Stimulated activated CD8-positive, alpha-beta memory T cell treated with anti-CD3 and anti-CD28 coated beads, Interleukin-7, amount 100 ng/mL, for 4 hours (primary cell): ENCODE results near the gene UBE2I.
"Not testable (repeated sequence)": the region's sequence is repeated elsewhere in the genome, so short reads cannot be mapped to it uniquely, and the experiment has no call there.

Source experiments
- DNase-seq, 2 donors: peaks; one replicate each; pipeline ENCODE4 v3.0.0-alpha.2; 2020; ENCODE audit warnings: low read depth in 2 of 2

Gene UBE2I

GRCh38 chr16:1277617-1278282, 31.7 kb upstream of the UBE2I start:
- no peak for DNase-seq

- DNase-seq: no peak
Observed at GRCh38 chr16:1278477-1278876, 31.0 kb upstream of the UBE2I start.

DNA sequence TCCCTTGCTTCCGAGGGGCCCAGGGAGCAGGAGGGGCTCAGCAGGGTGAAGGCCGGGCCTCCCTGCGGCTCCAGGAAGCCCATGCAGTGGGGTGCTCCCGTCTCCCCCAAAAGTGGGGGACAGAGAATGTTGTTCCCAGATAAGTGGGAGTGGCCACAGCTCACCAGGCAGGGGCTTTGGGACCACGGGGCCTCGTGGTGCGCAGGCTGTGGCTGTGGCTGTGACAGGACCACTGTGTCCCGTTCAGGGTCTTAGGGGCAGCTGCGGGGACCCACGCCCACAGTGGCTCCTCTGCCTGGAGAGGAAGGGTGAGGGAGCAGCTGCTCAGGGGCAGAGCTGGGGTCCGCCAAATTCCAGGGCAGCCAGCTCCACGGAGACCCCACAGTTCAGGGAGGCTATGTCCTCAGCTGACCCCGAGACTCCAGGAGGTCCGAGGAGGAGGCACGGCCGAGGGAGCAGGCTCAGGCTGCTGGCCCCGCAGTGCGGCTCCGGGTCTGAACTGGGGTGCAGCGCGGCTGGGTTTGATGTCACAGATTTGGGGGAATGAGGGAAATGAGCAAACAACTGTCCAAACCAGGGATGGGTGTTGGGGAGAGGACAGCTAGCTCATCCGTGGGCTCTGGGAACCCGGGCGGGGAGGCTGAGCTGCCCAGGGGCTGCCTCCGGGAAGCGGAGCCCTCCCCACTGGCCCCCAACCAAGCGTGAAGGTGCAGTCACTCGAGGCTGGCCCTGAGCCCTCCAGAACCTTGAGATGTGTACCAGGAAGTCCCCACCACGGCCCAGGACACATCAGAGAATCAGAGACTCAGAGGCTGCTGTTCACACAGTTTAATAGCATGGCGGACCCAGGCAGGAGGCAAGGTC, 30.1 kb upstream of the UBE2I start:
- DNase-seq: no peak

GRCh38 chr16:1279945-1280589, 29.4 kb upstream of the UBE2I start:
- no peak for DNase-seq

DNA sequence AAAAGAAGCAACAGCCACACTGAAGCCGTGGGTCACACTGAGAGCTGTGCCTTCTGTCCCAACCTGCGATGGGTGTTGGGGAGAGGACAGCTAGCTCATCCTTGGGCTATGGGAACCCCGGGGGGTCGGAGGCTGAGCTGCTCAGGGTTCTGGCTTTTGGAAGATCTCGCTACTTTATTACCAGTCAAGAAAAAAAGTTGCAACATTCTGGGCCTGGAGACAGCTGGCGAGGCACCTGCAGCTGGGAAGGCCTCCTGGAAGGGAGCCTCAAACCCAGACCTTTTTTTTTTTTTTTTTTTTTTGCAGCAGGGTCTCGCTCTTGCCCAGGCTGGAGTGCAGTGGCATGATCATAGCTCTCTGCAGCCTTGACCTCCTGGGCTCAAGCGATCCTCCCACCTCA, 28.7 kb upstream of the UBE2I start:
- no peak for DNase-seq

DNA sequence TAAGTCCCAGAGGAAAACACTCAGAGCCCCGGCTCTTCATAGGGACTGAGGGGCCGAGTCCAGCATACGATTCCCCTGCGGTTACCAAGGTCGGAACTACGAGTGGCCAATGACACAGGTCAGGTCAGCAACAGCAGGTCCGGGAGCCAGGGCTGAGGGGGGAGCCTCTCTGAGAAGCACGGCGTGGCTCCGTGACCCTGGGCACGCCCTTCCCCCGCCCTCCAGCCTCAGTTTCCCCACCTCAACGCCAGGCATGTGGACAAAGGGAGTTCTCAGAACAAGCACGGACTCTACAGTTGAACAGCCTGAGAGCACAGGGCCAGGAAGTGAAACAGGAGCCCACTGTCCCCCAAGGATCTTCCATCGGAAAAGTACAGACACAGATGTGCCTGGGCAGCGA, 27.9 kb upstream of the UBE2I start:
- DNase-seq: no peak

- no peak for DNase-seq
Observed at GRCh38 chr16:1282324-1282973, 27.0 kb upstream of the UBE2I start.

GRCh38 chr16:1283296-1283695, 26.1 kb upstream of the UBE2I start:
- DNase-seq: no peak

DNA sequence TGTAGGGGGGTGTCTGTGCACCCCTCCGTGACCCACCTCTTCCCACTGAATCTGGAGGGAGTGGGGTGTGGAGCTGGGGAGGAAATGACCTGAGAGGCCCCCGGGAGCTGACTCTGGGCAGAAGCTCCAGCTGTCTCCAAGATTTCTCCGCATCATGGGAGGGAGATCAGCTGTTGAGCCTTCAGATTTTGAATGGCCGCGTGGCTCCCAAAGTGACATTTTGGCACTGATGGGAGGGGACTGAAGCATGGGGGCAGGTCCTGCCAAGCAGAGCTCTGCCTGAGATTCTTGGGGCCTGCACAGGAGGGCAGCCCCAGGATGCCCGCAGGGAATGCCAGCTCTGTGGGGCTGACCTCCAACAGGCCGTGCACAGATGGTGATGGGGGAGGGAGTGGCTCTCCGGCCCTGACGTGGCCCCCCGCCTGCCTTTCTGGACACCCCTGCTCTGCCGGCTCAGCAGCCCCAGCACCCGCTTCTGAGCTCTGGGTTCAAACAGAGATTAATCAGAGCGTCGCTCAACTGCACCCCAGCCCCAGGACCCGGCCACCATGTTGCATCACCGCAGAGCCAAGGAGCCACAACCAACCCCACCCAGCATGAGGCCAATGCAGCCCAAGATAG, 25.3 kb upstream of the UBE2I start:
- no peak for DNase-seq

- DNase-seq: no peak
Observed at GRCh38 chr16:1285669-1286512, 23.5 kb upstream of the UBE2I start.

GRCh38 chr16:1286513-1287094, 22.8 kb upstream of the UBE2I start:
- DNase-seq: no peak

DNA sequence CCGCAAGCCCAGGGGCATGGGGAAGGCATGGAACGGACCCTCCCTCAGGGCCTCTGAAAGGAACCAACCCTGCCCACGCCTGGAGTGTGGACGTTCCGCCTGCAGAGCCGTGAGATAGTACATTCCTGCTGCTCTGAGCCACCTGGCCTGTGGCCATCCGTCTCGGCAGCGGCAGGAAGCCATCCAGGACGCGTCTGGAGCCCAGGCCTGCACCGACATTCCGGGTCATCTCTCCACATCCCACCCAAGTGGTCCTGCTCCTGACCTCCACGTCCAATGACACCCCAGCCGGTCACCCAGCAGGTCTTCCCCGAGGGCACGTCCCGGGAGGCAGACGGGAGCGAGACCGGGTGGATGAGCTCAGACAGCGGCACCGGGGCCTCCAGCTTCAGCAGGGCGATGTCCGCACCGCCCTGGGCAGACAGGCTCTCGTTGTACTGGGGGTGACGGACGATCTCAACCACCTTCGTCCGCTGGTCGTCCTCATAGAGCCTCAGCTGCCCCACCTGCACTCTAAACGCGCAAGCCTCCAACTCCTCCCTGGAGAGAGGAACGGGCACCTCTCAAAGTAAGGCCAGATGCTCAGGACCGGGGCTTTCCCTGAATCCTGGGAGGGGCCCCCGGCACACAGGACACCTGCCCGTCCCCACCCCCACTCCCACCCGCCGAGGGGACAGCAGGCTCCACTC, 21.3 kb upstream of the UBE2I start:
- DNase-seq: no peak

- DNase-seq: no peak
Observed at GRCh38 chr16:1288813-1289476, 20.5 kb upstream of the UBE2I start.

- DNase-seq: no peak
Observed at GRCh38 chr16:1289477-1289866, 20.0 kb upstream of the UBE2I start.

GRCh38 chr16:1290063-1290501, 19.4 kb upstream of the UBE2I start:
- DNase-seq: no peak

GRCh38 chr16:1290860-1291575, 18.4 kb upstream of the UBE2I start:
- no peak for DNase-seq

GRCh38 chr16:1291576-1291974, 17.9 kb upstream of the UBE2I start:
- no peak for DNase-seq

DNA sequence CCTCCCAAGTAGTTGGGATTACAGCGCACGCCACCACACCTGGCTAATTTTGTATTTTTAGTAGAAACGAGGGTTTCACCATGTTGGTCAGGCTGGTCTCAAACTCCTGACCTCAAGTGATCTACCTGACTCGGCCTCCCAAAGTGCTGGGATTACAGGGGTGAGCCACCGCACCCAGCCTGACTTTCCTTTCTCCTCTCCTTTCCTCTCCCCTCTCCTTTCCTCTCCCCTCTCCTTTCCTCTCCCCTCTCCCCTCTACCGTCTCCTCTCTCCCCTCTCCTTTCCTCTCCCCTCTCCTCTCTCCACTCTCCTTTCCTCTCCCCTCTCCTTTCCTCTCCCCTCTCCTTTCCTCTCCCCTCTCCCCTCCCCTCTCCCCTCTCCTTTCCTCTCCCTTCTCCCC, 17.2 kb upstream of the UBE2I start:
- DNase-seq: not testable (repeated sequence)

GRCh38 chr16:1292808-1293207, 16.6 kb upstream of the UBE2I start:
- not testable (repeated sequence) for DNase-seq
